H1 (cell line): Measurements from ENCODE around the gene PDE2A. TPM values are rescaled to one million over a fixed set of nuclear protein-coding genes. Genes with fewer than 3 reads are reported as not detected.

Source experiments
- CTCF ChIA-PET: fragments of 300-600 bp; sonication (Branson Sonifier 250); formaldehyde crosslinking; loops from one replicate; lab custom pipeline; 2021; ENCODE audit not compliant: partially characterized antibody; lab: Charles Lee
- POLR2A ChIA-PET: fragments of 300-600 bp; sonication (Branson Sonifier 250); formaldehyde crosslinking; loops from one replicate; lab custom pipeline; 2021; ENCODE audit warnings: inconsistent platforms; ENCODE audit not compliant: partially characterized antibody; lab: Charles Lee
- DNase-seq, 2 experiments: peaks; one replicate each; pipeline versions ENCODE4 v3.0.0 to v3.0.0-alpha.2; 2010 to 2022; ENCODE audit warnings: low spot score in 2 of 2, low read depth in 1 of 2, mixed read lengths in 1 of 2
- FAIRE-seq: peaks from 2 replicates; lab custom pipeline; 2011; peaks lifted over from hg19 to GRCh38; lab: Jason Lieb, UNC
- H2AFZ ChIP-seq: 2 replicates; pipeline ENCODE4 v1.8.1; 2012; ENCODE audit warnings: low read length, inconsistent platforms
- H2AK5ac ChIP-seq: 2 replicates; pipeline ENCODE4 v1.6.1; 2013; ENCODE audit warnings: low read depth, low read length
- H2BK120ac ChIP-seq: replicated peaks from 2 replicates; pipeline ENCODE3; 2013; ENCODE audit warnings: low read depth, low read length, inconsistent platforms
- H2BK12ac ChIP-seq: 2 replicates; pipeline ENCODE4 v1.6.1; 2013; ENCODE audit warnings: low read depth, low read length
- H2BK15ac ChIP-seq: 2 replicates; pipeline ENCODE4 v1.6.1; 2013; ENCODE audit warnings: low read length
- H2BK20ac ChIP-seq: 2 replicates; pipeline ENCODE4 v1.6.1; 2013; ENCODE audit warnings: low read length
- H2BK5ac ChIP-seq: 2 replicates; pipeline ENCODE4 v1.6.1; 2013; ENCODE audit warnings: low read depth, low read length
- H3K14ac ChIP-seq: 2 replicates; pipeline ENCODE4 v1.6.1; 2013; ENCODE audit warnings: inconsistent platforms; ENCODE audit not compliant: insufficient read length
- H3K18ac ChIP-seq: 2 replicates; pipeline ENCODE4 v1.6.1; 2013; ENCODE audit warnings: low read length; ENCODE audit errors: extremely low read depth
- H3K23ac ChIP-seq: 2 replicates; pipeline ENCODE4 v1.6.1; 2013; ENCODE audit warnings: inconsistent platforms; ENCODE audit not compliant: insufficient read length
- H3K23me2 ChIP-seq: 2 replicates; pipeline ENCODE4 v1.6.1; 2013; ENCODE audit warnings: low read depth, low read length
- H3K27ac ChIP-seq: 2 replicates; pipeline ENCODE4 v1.6.1; 2011; ENCODE audit warnings: low read depth, low read length, inconsistent platforms
- H3K27me3 ChIP-seq, 4 experiments: replicated peaks in 1 of 4; 1 replicate in 1 of 4; 2 replicates in 3 of 4; pipeline versions ENCODE4 v1.6.1 to v1.8.1; 2011 to 2013; ENCODE audit warnings: low read length in 3 of 4, mild to moderate bottlenecking in 3 of 4, inconsistent platforms in 2 of 4, mixed read lengths in 2 of 4, moderate library complexity in 1 of 4; ENCODE audit not compliant: control insufficient read depth in 3 of 4, insufficient read depth in 3 of 4; ENCODE audit errors: extremely low read depth in 1 of 4
- H3K36me3 ChIP-seq, 4 experiments: 2 replicates each; pipeline versions ENCODE4 v1.6.1 to v1.8.1; 2011 to 2013; ENCODE audit warnings: mild to moderate bottlenecking in 4 of 4, low read length in 3 of 4, moderate library complexity in 2 of 4, control low read depth in 1 of 4, inconsistent platforms in 1 of 4; ENCODE audit not compliant: insufficient read depth in 4 of 4, control insufficient read depth in 2 of 4
- H3K4ac ChIP-seq: replicated peaks from 2 replicates; pipeline ENCODE3; 2013; ENCODE audit warnings: low read length, low read depth, mixed read lengths, inconsistent platforms; ENCODE audit not compliant: insufficient read length
- H3K4me1 ChIP-seq, 4 experiments: replicated peaks in 1 of 4; 1 replicate in 1 of 4; 2 replicates in 3 of 4; pipeline versions ENCODE4 v1.6.1 to v1.8.1; 2011 to 2013; ENCODE audit warnings: low read length in 3 of 4, inconsistent platforms in 2 of 4, mixed read lengths in 1 of 4; ENCODE audit not compliant: insufficient read depth in 4 of 4, control insufficient read depth in 3 of 4
- H3K4me2 ChIP-seq, 2 experiments: 2 replicates each; pipeline versions ENCODE4 v1.6.1 to v1.8.1; 2011 to 2013; ENCODE audit warnings: low read depth in 2 of 2, low read length in 2 of 2, control low read depth in 1 of 2, inconsistent platforms in 1 of 2, mild to moderate bottlenecking in 1 of 2; ENCODE audit not compliant: insufficient read depth in 1 of 2
- H3K4me3 ChIP-seq, 4 experiments: fragments of 200-600, 300-600 bp in 1 of 4; sonication (generic), shearing (Covaris generic), sonication (Bioruptor Twin) in 1 of 4; 2 replicates each; pipeline versions ENCODE4 v1.5.1 to v1.8.1; 2011 to 2016; ENCODE audit warnings: low read length in 4 of 4, low read depth in 3 of 4, control low read depth in 2 of 4, inconsistent platforms in 2 of 4, mild to moderate bottlenecking in 2 of 4, mixed read lengths in 1 of 4, moderate library complexity in 1 of 4; ENCODE audit not compliant: insufficient read depth in 2 of 4; ENCODE audit errors: extremely low read depth in 1 of 4
- H3K56ac ChIP-seq: replicated peaks from 2 replicates; pipeline ENCODE3; 2013; ENCODE audit warnings: low read depth, mild to moderate bottlenecking, mixed read lengths, low read length, inconsistent platforms; ENCODE audit not compliant: insufficient read length
- H3K79me1 ChIP-seq: 2 replicates; pipeline ENCODE4 v1.6.1; 2013; ENCODE audit warnings: low read depth, low read length, control low read depth
- H3K79me2 ChIP-seq, 2 experiments: 2 replicates each; pipeline versions ENCODE4 v1.6.1 to v1.8.1; 2012 to 2013; ENCODE audit warnings: low read length in 2 of 2, mild to moderate bottlenecking in 2 of 2, inconsistent platforms in 1 of 2; ENCODE audit not compliant: insufficient read depth in 2 of 2, control insufficient read depth in 1 of 2
- H3K9ac ChIP-seq, 4 experiments: replicated peaks in 1 of 4; 1 replicate in 1 of 4; 2 replicates in 3 of 4; pipeline versions ENCODE4 v1.6.1 to v1.8.1; 2011 to 2013; ENCODE audit warnings: low read depth in 3 of 4, low read length in 3 of 4, control low read depth in 2 of 4, mild to moderate bottlenecking in 2 of 4, moderate library complexity in 2 of 4, inconsistent platforms in 1 of 4; ENCODE audit errors: extremely low read depth in 1 of 4
- H3K9me3 ChIP-seq, 2 experiments: 2 replicates each; pipeline versions ENCODE4 v1.6.1 to v1.8.1; 2012 to 2013; ENCODE audit warnings: mild to moderate bottlenecking in 2 of 2, moderate library complexity in 2 of 2, control low read depth in 1 of 2, inconsistent platforms in 1 of 2, low read depth in 1 of 2, low read length in 1 of 2, mixed read lengths in 1 of 2; ENCODE audit not compliant: insufficient read depth in 2 of 2
- H4K20me1 ChIP-seq, 2 experiments: replicated peaks in 1 of 2; 2 replicates each; pipeline versions ENCODE3 to v1.8.1; 2011 to 2013; ENCODE audit warnings: inconsistent platforms in 2 of 2, low read length in 2 of 2, mild to moderate bottlenecking in 1 of 2; ENCODE audit not compliant: insufficient read depth in 2 of 2, control insufficient read depth in 1 of 2
- H4K5ac ChIP-seq: 2 replicates; pipeline ENCODE4 v1.6.1; 2013; ENCODE audit warnings: low read length, low read depth, mixed read lengths, inconsistent platforms; ENCODE audit not compliant: insufficient read length
- H4K8ac ChIP-seq: 2 replicates; pipeline ENCODE4 v1.8.0; 2013; ENCODE audit warnings: mild to moderate bottlenecking, moderate library complexity, low read length, inconsistent platforms; ENCODE audit not compliant: insufficient read depth; ENCODE audit errors: extremely low read depth
- H4K91ac ChIP-seq: replicated peaks from 2 replicates; pipeline ENCODE3; 2013; ENCODE audit warnings: low read length, mixed read lengths, inconsistent platforms; ENCODE audit not compliant: insufficient read length
- ASH2L ChIP-seq: fragments of 200-600, 300-600 bp; sonication (generic); IDR thresholded peaks from one replicate; pipeline ENCODE4 v1.7.1; 2017; ENCODE audit warnings: low read length
- ATF2 ChIP-seq: IDR thresholded peaks from 2 replicates; pipeline ENCODE4 v1.6.1; 2012; ENCODE audit warnings: low read length, inconsistent platforms
- ATF3 ChIP-seq: IDR thresholded peaks from 2 replicates; pipeline ENCODE4 v1.6.1; 2011; ENCODE audit warnings: low read depth, mild to moderate bottlenecking, low read length; ENCODE audit not compliant: insufficient read depth
- CBX8 ChIP-seq: fragments of 300-800, 300-1000 bp; sonication (generic); IDR thresholded peaks from 2 replicates; pipeline ENCODE4 v1.7.1; 2016; ENCODE audit warnings: low read depth, low read length, borderline replicate concordance
- EZH2 ChIP-seq: fragments of 200-600 bp; sonication (generic); IDR thresholded peaks from 2 replicates; pipeline ENCODE4 v1.7.1; 2012; ENCODE audit warnings: low read depth, mild to moderate bottlenecking, moderate library complexity, low read length, inconsistent platforms; ENCODE audit not compliant: severe bottlenecking
- JUND ChIP-seq: IDR thresholded peaks from 2 replicates; pipeline ENCODE4 v1.6.1; 2011; ENCODE audit warnings: mild to moderate bottlenecking, improper control_type of control experiment, low read length
- KDM4A ChIP-seq: IDR thresholded peaks from one replicate; pipeline ENCODE4 v1.7.1; 2012; ENCODE audit warnings: low read depth, mild to moderate bottlenecking, moderate library complexity, low read length, inconsistent platforms; ENCODE audit not compliant: severe bottlenecking
- MAX ChIP-seq: IDR thresholded peaks from 2 replicates; pipeline ENCODE4 v1.6.1; 2012; ENCODE audit warnings: inconsistent platforms
- RFX5 ChIP-seq: IDR thresholded peaks from 2 replicates; pipeline ENCODE4 v1.6.1; 2011; ENCODE audit warnings: low read depth, low read length, improper control_type of control experiment, borderline replicate concordance
- SAP30 ChIP-seq: fragments of 300-600 bp; sonication (generic); IDR thresholded peaks from 2 replicates; pipeline ENCODE4 v1.7.1; 2012; ENCODE audit warnings: low read length, moderate library complexity, mild to moderate bottlenecking, inconsistent platforms; ENCODE audit not compliant: insufficient read depth, insufficient replicate concordance
- SP2 ChIP-seq: IDR thresholded peaks from 2 replicates; pipeline ENCODE4 v1.6.1; 2012; ENCODE audit warnings: mild to moderate bottlenecking, low read length, inconsistent platforms
- WGBS, 2 experiments: shearing (Covaris generic) in 1 of 2; methylation state at CpG; one replicate each; pipeline versions ENCODE4 v1.1.6 to v1.1.7; 2013 to 2015; ENCODE audit warnings: low lambda C conversion rate in 2 of 2, mixed read lengths in 2 of 2, inconsistent platforms in 1 of 2, low coverage in 1 of 2, missing lambda C conversion rate in 1 of 2; ENCODE audit not compliant: insufficient replicate concordance in 2 of 2, insufficient coverage in 1 of 2, insufficient read length in 1 of 2; ENCODE audit errors: extremely low coverage in 1 of 2, missing lambda C conversion rate in 1 of 2; 5-methylcytosine and 5-hydroxymethylcytosine counted together
- polyA plus RNA-seq, 7 experiments: library from polyadenylated mRNA; depleted of rRNA in 3 of 7; stranded (reverse) in 5 of 7; unstranded in 2 of 7; fragments of >200 nt in 5 of 7; fragments of 200-250 nt in 2 of 7; gene quantifications; 1 replicate in 5 of 7; 2 replicates in 1 of 7; 4 replicates in 1 of 7; pipeline versions ENCODE4 v1.2.1 to v1.2.3, GENCODE V29; 2011 to 2013; ENCODE audit warnings: missing spikeins in 2 of 7, mixed read lengths in 2 of 7
- total RNA-seq: library from RNA; stranded (reverse); fragmentation: NEBNext Ultra II Directional; extraction: Animal tissue kit (Norgen Biotek cat#: 25700); gene quantifications from 2 replicates; pipeline ENCODE4 v1.2.1, GENCODE V29; 2021

Gene PDE2A
- total and polyA plus RNA-seq, 2 of the 8 experiments (the other 6 are each of a cell fraction or from before 2014, with no cell fraction given) = 3.4 to 7.1 TPM

- WGBS, 2 experiments = 89% methylated on average over 5 of the region's 5 CpGs; no CpG with 5 or more reads in 1 of the 2 experiments
- Histone ChIP-seq H3K79me1 (no peaks in the 10 kb centered on the region), H3K18ac (no peak overlapping the region), H2BK15ac (no peak overlapping the region), H4K8ac (no peak overlapping the region), H2BK20ac (no peak overlapping the region), H2BK5ac (no peak overlapping the region), H3K4me1 (peaks cover 0 to 20% (median 11%) of the 10 kb centered on the region in 4 experiments; a peak in 5 of 7 replicates), H3K23me2 (peaks cover 2% of the 10 kb centered on the region; the same call in 1 of the 2 replicates), H2BK120ac (no peak overlapping the region), H3K27me3 (peaks cover 0 to 35% (median 20%) of the 10 kb centered on the region in 4 experiments; a peak in 6 of 7 replicates), H2BK12ac (no peak overlapping the region), H3K36me3 (no peaks in the 10 kb centered on the region), H2AK5ac (no peak overlapping the region), H3K9me3 (no peaks in the 10 kb centered on the region), H3K79me2 (no peaks in the 10 kb centered on the region), H2AFZ (no peak overlapping the region), H4K20me1 (peaks cover 12 to 27% of the 10 kb centered on the region in 2 experiments), H3K9ac (no peak overlapping the region), H4K91ac (no peak overlapping the region), H3K4me2 (no peak overlapping the region), H3K23ac (no peak overlapping the region), H4K5ac (no peak overlapping the region), H3K4me3 (no peak overlapping the region), H3K56ac (no peak overlapping the region), H3K27ac (no peak overlapping the region), H3K4ac (no peak overlapping the region), H3K14ac (no peak overlapping the region)
- TF ChIP-seq CBX8 (no peak), MAX (no peak), EZH2 (no peak), ASH2L (no peak), RFX5 (no peak), SAP30 (no peak), JUND (no peak), KDM4A (no peak), ATF2 (no peak), SP2 (no peak), ATF3 (no peak)
- no peak for FAIRE-seq
- DNase-seq = no peak
- ChIA-PET CTCF (interaction anchor here (1.0 to 19.1 kb wide), 11 partner anchors 5 to 209 kb away, joined by 3 to 384 read pairs (median 79); partner anchors contain the start of gene PDE2A), POLR2A (interaction anchor here (0.6 to 3.9 kb wide), 9 partner anchors 10 to 127 kb away, joined by 3 to 12 read pairs (median 3); no protein-coding TSS in a partner anchor)
These were observed 5.6 kb upstream of the PDE2A start for GRCh38 chr11:72679869-72680268.
